OCI-LY7 (cell line): ENCODE results near the gene ZEB1. TPM values are rescaled to one million over a fixed set of nuclear protein-coding genes. Genes with fewer than 3 reads are reported as not detected.
"Not testable (repeated sequence)": the region's sequence is repeated elsewhere in the genome, so short reads cannot be mapped to it uniquely, and the experiment has no call there.

Experiments
- BruUV-seq: library from RNA; stranded (reverse); fragments of 400-500 nt; replicated peaks from 2 replicates; lab custom pipeline; 2021; lab: Mats Ljungman, UMichigan
- CTCF ChIA-PET: fragments of 300-600 bp; sonication (Branson Sonifier 250); formaldehyde crosslinking; loops from one replicate; lab custom pipeline; 2022; ENCODE audit warnings: antibody characterized with exemption; ENCODE audit not compliant: unreplicated experiment; lab: Charles Lee
- POLR2A ChIA-PET: fragments of 300-600 bp; sonication (Branson Sonifier 250); formaldehyde crosslinking; loops from one replicate; lab custom pipeline; 2022; ENCODE audit warnings: antibody characterized with exemption; lab: Charles Lee
- DNase-seq: peaks from one replicate; pipeline ENCODE4 v3.0.0-alpha.2; 2015; ENCODE audit warnings: low spot score
- H2AFZ ChIP-seq: fragments of 200-600 bp; sonication (generic), shearing (Covaris generic); 2 replicates; pipeline ENCODE4 v1.6.1; 2014; ENCODE audit warnings: mild to moderate bottlenecking, antibody characterized with exemption, low read length, moderate library complexity
- H3K27ac ChIP-seq: fragments of 200-600 bp; sonication (generic); 2 replicates; pipeline ENCODE4 v1.5.1; 2014; ENCODE audit warnings: mixed run types, low read depth, mild to moderate bottlenecking, moderate library complexity, low read length, inconsistent platforms; ENCODE audit not compliant: poor library complexity, severe bottlenecking
- H3K36me3 ChIP-seq: fragments of 200-600 bp; sonication (generic); 2 replicates; pipeline ENCODE4 v1.6.1; 2014; ENCODE audit warnings: mild to moderate bottlenecking, antibody characterized with exemption, low read length, moderate library complexity, mixed read lengths; ENCODE audit not compliant: insufficient read depth
- H3K4me1 ChIP-seq: fragments of 200-600 bp; sonication (generic); 2 replicates; pipeline ENCODE4 v1.5.1; 2014; ENCODE audit warnings: mild to moderate bottlenecking, low read length; ENCODE audit not compliant: insufficient read depth, poor library complexity, severe bottlenecking
- H3K4me2 ChIP-seq: fragments of 200-600 bp; sonication (generic); 2 replicates; pipeline ENCODE4 v1.6.1; 2014; ENCODE audit warnings: mild to moderate bottlenecking, low read length
- H3K4me3 ChIP-seq: fragments of 200-600 bp; sonication (generic); 2 replicates; pipeline ENCODE4 v1.5.1; 2014; ENCODE audit warnings: mild to moderate bottlenecking, low read depth, low read length; ENCODE audit not compliant: poor library complexity, severe bottlenecking
- H3K79me2 ChIP-seq: fragments of 200-600 bp; sonication (generic); 2 replicates; pipeline ENCODE4 v1.6.1; 2016; ENCODE audit warnings: low read depth, mild to moderate bottlenecking, low read length, moderate library complexity, mixed read lengths; ENCODE audit not compliant: insufficient read depth
- H3K9me2 ChIP-seq: fragments of 200-600 bp; sonication (generic); 2 replicates; pipeline ENCODE4 v1.6.1; 2016; ENCODE audit warnings: mild to moderate bottlenecking, low read length, mixed read lengths; ENCODE audit not compliant: insufficient read depth
- H3K9me3 ChIP-seq: fragments of 200-600 bp; sonication (generic); 2 replicates; pipeline ENCODE4 v1.6.1; 2014; ENCODE audit warnings: mild to moderate bottlenecking, mixed run types, low read length, mixed read lengths
- H4K20me1 ChIP-seq: fragments of 200-600 bp; sonication (generic); 2 replicates; pipeline ENCODE4 v1.6.1; 2014; ENCODE audit warnings: mild to moderate bottlenecking, antibody characterized with exemption, low read length, moderate library complexity, mixed read lengths; ENCODE audit not compliant: insufficient read depth
- EZH2phosphoT487 ChIP-seq: fragments of 200-600 bp; sonication (generic); IDR thresholded peaks from 2 replicates; pipeline ENCODE4 v1.6.1; 2018; ENCODE audit warnings: low read depth, borderline replicate concordance, mild to moderate bottlenecking, mixed run types, antibody characterized with exemption, low read length, moderate library complexity, mixed read lengths
- intact Hi-C: fragments of 100-400 bp; cut with micrococcal nuclease; formaldehyde crosslinking; loops from one replicate; pipeline ENCODE4 v1.10.0; 2022; ENCODE audit not compliant: unreplicated experiment
- total RNA-seq, 2 experiments: library from RNA; depleted of rRNA in 1 of 2; stranded (reverse); fragments of >200 nt in 1 of 2; shearing (Covaris generic) in 1 of 2; gene quantifications; 2 replicates each; pipeline ENCODE4 v1.2.3, GENCODE V29; 2014 to 2022
- TF ChIP-seq, protein P1 (sequence below): fragments of 200-600 bp; sonication (generic); conservative IDR thresholded peaks from 2 replicates; pipeline ENCODE4 v1.5.1; 2014; ENCODE audit warnings: mild to moderate bottlenecking, antibody characterized with exemption, low read length, moderate library complexity, mixed read lengths

ZEB1 gene
- total RNA-seq, 2 experiments from 2014 or later: 33.2 to 41.9 TPM

DNA sequence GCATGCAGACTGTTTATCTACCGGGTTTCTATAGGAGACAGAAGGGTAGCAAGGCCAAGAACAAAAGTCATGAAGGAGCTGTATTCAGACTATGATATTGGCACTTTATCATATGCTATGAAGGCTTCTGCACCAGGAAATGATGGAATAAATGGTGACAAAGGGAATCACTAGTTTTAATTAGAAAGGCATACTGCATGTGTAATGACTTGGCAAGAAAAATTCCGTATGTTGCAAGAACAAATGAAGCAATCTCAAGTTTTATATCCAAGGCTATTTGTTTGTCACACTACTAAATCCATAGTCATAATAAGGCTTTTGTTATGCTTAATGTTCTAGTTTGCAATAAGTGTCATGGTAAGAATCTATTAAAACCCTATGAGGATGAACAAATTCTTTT is 230.9 kb downstream of the ZEB1 start:
- no peaks in the 10 kb centered on the region for H3K9me3 ChIP-seq
- POLR2A ChIA-PET: no interaction called here
- BruUV-seq: no TSS peak
- H3K4me3 ChIP-seq: no peak overlapping the region
- no peak overlapping the region for H2AFZ ChIP-seq
- no peaks in the 10 kb centered on the region for H3K36me3 ChIP-seq
- intact Hi-C loops: no loop called here
- no peaks in the 10 kb centered on the region for H3K9me2 ChIP-seq
- H3K4me2 ChIP-seq: no peak overlapping the region
- no peaks in the 10 kb centered on the region for H4K20me1 ChIP-seq
- no peaks in the 10 kb centered on the region for H3K4me1 ChIP-seq
- no peaks in the 10 kb centered on the region for H3K79me2 ChIP-seq
- DNase-seq: no peak
- TF ChIP-seq, protein P1, sequence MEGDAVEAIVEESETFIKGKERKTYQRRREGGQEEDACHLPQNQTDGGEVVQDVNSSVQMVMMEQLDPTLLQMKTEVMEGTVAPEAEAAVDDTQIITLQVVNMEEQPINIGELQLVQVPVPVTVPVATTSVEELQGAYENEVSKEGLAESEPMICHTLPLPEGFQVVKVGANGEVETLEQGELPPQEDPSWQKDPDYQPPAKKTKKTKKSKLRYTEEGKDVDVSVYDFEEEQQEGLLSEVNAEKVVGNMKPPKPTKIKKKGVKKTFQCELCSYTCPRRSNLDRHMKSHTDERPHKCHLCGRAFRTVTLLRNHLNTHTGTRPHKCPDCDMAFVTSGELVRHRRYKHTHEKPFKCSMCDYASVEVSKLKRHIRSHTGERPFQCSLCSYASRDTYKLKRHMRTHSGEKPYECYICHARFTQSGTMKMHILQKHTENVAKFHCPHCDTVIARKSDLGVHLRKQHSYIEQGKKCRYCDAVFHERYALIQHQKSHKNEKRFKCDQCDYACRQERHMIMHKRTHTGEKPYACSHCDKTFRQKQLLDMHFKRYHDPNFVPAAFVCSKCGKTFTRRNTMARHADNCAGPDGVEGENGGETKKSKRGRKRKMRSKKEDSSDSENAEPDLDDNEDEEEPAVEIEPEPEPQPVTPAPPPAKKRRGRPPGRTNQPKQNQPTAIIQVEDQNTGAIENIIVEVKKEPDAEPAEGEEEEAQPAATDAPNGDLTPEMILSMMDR: no peak
- CTCF ChIA-PET: interaction anchor here (0.5 kb wide), 1 partner anchor 828 kb away, joined by 3 read pairs; no protein-coding TSS in a partner anchor
- no peak overlapping the region for H3K27ac ChIP-seq

DNA sequence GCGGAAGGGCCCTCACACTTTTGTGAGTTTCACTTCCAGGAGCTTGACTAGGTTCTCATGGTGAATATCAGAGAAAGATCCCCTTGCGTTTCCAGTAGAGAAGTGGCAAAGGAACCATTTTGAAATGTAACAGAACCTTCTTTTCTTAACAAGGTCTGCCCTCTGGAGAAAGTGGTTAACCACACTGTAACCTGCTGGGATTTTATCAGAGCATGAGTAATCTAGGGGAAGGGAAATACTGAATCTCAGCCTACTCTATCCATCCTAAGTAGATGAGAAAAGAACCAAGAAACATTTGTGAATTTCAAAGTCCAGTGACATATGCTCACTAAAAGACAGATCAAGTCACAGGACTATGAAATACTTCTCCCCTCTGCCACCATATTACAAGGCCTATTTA is 235.5 kb downstream of the ZEB1 start:
- Histone ChIP-seq H3K79me2 (no peaks in the 10 kb centered on the region), H3K9me3 (no peaks in the 10 kb centered on the region), H3K4me1 (no peaks in the 10 kb centered on the region), H3K36me3 (no peaks in the 10 kb centered on the region), H3K4me3 (no peak overlapping the region), H4K20me1 (no peaks in the 10 kb centered on the region), H3K9me2 (no peaks in the 10 kb centered on the region), H3K4me2 (no peak overlapping the region), H2AFZ (no peak overlapping the region), H3K27ac (no peak overlapping the region)
- no TSS peak for BruUV-seq
- ChIA-PET CTCF (no interaction called here), POLR2A (interaction anchor here (0.5 kb wide), 1 partner anchor 480 kb away, joined by 4 read pairs; no protein-coding TSS in a partner anchor)
- intact Hi-C loops: no loop called here
- TF ChIP-seq, protein P1: no peak
- TF ChIP-seq EZH2phosphoT487: no peak
- DNase-seq: no peak

DNA sequence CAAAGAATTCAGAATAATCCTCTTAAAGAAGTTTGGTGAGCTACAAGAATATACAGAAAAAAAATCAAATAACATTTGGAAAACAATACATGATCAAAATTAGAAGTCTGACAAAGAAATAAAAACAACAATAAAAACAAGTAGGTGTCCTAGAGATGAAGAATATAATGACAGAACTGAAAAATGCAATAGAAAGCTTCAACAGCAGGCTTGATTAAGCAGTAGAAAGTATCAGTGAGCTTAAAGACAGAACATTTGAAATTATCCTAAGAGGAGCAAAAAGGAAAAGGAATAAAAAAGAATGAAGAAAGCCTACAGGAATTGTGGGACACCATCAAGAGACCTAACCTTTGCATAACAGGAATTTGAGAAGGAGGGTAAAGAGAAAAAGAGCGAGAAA is 238.8 kb downstream of the ZEB1 start:
- DNase-seq: peak; percentile 7
- H4K20me1 ChIP-seq: no peaks in the 10 kb centered on the region
- H3K4me2 ChIP-seq: no peak overlapping the region
- CTCF ChIA-PET: no interaction called here
- TF ChIP-seq, protein P1: no peak
- no peak for TF ChIP-seq EZH2phosphoT487
- no peaks in the 10 kb centered on the region for H3K9me2 ChIP-seq
- POLR2A ChIA-PET: interaction anchor here (0.8 kb wide), 1 partner anchor 10 kb away, joined by 3 read pairs; no protein-coding TSS in a partner anchor
- no peaks in the 10 kb centered on the region for H3K9me3 ChIP-seq
- no peak overlapping the region for H2AFZ ChIP-seq
- no peak overlapping the region for H3K4me3 ChIP-seq
- no peaks in the 10 kb centered on the region for H3K36me3 ChIP-seq
- no TSS peak for BruUV-seq
- no peak overlapping the region for H3K27ac ChIP-seq
- intact Hi-C loops: no loop called here
- H3K79me2 ChIP-seq: no peaks in the 10 kb centered on the region
- no peaks in the 10 kb centered on the region for H3K4me1 ChIP-seq

DNA sequence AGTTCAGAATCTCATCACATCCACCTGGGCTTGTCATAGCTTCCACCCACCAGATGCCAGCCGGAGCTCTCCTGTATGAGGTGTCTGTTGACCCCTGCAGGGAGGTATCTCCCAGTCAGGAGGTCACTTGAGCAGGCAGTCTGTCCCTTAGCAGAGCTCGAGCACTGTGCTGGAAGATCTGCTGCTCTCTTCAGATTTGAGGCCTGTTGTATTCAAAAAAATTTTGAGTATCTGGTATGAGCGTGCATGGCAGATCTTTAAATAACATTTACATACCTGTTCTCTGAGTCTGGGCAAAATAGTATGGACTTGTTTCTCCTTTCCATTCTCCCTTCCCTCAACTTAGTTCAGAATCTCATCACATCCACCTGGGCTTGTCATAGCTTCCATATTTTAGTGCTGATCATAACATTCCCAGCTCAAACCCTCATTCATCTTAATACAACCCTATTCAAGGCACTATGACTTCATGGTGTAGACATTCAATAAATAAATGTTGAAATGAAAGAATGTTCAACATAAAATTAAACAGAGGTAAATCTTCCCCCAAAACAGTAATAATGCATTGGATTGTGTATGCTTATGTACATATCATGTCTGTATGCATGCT is 249.3 kb downstream of the ZEB1 start:
- H3K4me1 ChIP-seq, BruUV-seq, POLR2A ChIA-PET, H4K20me1 ChIP-seq, H3K4me2 ChIP-seq, H3K27ac ChIP-seq, H3K9me2 ChIP-seq, intact Hi-C loops, H3K79me2 ChIP-seq, H3K9me3 ChIP-seq, DNase-seq, CTCF ChIA-PET, H3K36me3 ChIP-seq, H3K4me3 ChIP-seq, H2AFZ ChIP-seq: not testable (repeated sequence)
